KOPT-K1 (cell line): Measurements from ENCODE around the gene PDLIM1.
"Not testable (repeated sequence)": the region's sequence is repeated elsewhere in the genome, so short reads cannot be mapped to it uniquely, and the experiment has no call there.

Source experiments
- H3K27ac ChIP-seq: fragments of 200-600 bp; sonication (generic); 2 replicates; pipeline ENCODE4 v1.5.1; 2016; ENCODE audit warnings: antibody characterized with exemption, mild to moderate bottlenecking, low read depth, low read length; ENCODE audit not compliant: poor library complexity, severe bottlenecking
- H3K36me3 ChIP-seq: fragments of 200-600 bp; sonication (generic); 2 replicates; pipeline ENCODE4 v1.5.1; 2017; ENCODE audit warnings: antibody characterized with exemption, mild to moderate bottlenecking, low read length, moderate library complexity; ENCODE audit not compliant: insufficient read depth
- H3K9me3 ChIP-seq: fragments of 200-600 bp; sonication (generic); 2 replicates; pipeline ENCODE4 v1.5.1; 2017; ENCODE audit warnings: antibody characterized with exemption, low read length, mild to moderate bottlenecking; ENCODE audit not compliant: insufficient read depth, poor library complexity, severe bottlenecking

The PDLIM1 gene

DNA sequence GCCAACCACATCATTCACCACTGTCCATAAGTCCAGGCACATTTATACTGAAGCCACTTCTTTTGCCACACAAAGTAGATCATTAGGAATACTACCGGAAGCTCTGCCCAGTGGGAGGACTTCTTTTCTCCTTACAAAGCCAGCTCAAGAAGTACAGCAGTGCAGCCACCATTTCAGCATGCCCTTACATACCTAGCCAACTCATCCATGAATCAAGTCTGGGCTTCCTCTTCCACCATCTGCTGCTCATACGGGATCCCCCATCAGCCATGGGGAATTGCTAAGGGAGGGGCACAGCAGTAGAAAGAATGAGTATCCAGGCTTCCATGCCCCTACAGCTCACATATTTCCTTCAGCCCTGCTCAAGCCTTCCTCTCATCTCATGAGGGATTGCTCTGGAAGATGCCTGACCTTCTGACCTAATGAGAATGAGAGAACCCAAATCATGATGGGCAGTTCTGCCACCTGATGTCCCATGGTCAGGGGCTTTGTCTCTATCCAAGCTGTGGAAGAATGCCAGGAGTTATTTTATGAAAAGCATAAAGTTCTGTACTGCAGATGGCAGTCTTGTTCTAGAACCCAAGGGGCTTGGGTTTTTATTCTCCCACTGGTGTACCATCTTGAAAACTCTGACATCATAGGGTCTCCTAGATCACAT is 57.3 kb downstream of the PDLIM1 start:
- H3K36me3 ChIP-seq, result no peaks in the 10 kb centered on the region
- no peaks in the 10 kb centered on the region for H3K9me3 ChIP-seq
- H3K27ac ChIP-seq, result no peak overlapping the region

DNA sequence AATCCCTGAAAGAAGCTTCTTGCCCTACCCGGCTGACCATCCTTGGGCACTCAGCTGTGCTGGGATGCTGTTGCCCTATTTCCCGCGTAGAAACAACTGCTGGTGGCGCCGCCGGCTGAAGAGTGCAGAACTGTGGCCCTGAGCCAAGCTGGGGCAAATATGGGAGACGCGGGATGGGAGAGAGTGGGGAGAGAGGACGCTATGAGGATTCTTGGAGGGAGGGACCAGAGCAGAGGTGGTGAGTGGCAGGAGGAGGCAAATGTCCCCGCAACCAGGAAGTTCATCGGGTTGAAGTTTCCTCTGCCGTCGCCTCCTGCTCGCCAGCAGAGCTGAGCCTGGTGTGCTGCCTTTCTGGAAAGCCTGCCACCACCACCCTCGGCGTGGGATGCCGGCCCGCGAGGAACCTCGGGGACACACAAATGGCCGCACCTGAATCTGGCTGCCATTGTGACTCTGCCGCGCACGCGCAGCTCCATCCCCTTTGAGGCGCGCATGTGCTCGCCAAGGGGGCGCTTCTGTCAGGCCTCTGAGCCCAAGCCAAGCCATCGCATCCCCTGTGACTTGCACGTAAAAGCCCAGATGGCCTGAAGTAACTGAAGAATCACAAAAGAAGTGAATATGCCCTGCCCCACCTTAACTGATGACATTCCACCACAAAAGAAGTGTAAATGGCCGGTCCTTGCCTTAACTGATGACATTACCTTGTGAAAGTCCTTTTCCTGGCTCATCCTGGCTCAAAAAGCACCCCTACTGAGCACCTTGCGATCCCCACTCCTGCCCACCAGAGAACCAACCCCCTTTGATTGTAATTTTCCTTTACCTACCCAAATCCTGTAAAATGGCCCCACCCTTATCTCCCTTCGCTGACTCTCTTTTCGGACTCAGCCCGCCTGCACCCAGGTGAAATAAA is 59.9 kb downstream of the PDLIM1 start:
- H3K27ac ChIP-seq, H3K36me3 ChIP-seq, H3K9me3 ChIP-seq: not testable (repeated sequence)

DNA sequence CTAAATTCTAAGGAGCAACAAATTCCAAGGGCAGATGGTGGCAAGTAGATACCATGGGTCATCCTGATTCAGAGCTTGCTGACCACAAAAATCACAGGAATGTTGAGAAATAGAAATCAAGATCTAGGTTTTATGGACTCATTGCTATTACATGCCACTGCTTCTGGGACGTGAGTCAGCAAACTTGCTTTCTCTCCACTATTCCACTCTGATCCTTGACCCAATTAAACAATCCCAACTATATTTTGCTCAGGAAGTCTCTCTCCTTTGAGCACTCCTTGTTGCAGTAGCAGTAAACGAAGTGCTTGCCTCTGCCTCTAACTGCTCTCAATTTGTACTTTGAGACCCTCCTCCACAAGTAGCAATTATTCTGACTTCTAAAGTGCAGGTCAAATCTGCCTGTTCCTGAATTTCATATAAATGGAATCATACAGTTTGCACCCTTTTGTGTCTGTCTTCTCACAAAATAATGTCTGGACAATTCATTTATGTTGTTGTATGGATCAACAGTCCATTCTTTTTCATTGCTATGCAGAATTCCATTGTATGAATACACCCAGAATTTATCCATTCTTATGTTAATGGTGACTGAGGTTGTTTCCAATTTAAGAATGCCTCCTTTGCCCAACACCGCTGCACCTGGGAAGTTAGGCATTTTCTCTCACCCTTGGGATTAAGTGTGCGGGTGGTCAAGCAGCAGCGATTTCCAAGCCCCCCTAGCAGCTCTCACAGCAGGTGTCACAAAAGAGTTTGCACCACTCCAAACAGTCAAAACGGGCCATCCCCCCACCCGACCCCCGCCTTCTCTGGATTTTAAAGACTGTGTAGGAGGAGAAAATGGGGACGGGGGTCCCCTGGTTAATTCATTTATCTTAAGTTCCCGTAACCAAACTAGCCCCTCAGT is 60.8 kb downstream of the PDLIM1 start:
- Histone ChIP-seq H3K9me3 (no peaks in the 10 kb centered on the region), H3K27ac (no peak overlapping the region), H3K36me3 (no peaks in the 10 kb centered on the region)

DNA sequence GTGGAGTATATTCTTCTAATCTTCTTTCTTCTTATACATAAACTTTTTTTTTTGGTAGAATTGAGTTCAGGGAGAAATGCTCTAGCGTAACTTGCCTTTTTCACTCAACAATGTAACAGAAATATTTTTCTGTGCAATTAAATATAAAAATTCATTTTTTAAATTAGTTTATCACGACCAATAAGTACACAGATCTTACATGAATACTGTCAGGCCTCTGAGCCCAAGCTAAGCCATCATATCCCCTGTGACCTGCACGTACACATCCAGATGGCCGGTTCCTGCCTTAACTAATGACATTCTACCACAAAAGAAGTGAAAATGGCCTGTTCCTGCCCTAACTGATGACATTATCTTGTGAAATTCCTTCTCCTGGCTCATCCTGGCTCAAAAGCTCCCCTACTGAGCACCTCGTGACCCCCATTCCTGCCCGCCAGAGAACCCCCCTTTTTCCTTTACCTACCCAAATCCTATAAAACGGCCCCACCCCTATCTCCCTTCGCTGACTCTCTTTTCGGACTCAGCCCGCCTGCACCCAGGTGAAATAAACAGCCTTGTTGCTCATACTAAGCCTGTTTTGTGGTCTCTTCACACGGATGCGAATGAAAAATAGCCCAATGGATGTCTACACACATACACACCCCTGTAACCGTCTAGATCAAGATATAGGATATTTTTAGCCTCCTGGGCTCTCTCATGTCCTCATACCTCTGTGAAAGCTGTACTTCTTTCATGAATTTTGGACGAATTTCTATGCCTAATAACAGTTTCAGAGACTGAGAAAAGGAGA is 61.7 kb downstream of the PDLIM1 start:
- not testable (repeated sequence) for H3K36me3 ChIP-seq, H3K9me3 ChIP-seq, H3K27ac ChIP-seq

DNA sequence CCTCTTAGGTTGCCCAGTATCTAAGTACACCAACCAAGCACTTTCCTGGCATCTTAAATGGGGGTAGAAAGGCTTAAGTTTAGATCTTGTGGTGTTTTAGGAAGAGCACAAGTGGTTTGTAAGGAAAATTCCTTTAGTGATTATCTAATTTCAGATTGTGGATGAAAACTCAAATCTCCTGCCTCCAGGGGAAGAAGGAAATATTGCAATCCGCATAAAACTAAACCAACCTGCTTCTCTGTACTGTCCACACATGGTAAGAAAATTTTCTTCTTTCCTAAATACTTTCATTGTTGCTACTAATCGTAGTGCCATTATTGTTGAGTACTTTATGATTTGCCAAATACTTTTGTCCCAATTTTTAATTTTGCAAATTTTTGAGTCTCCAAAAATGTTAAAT is 65.7 kb downstream of the PDLIM1 start:
- Histone ChIP-seq H3K36me3 (no peaks in the 10 kb centered on the region), H3K9me3 (no peaks in the 10 kb centered on the region), H3K27ac (no peak overlapping the region)

DNA sequence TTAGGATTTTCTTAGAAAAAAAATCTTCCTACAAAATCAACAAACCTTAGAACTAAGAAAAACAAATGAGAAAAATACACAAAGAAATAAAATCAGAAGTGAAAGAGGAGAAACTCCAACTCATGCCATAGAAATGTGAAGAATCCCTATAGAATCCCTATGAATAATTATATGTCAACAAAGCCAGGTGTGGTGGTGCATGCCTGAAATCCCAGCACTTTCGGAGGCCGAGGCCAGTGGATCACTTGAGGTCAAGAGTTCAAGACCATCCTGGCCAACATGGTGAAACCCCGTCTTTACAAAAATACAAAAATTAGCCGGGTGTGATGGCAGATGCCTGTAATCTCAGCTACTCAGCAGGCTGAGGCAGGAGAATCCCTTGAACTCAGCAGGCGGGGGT is 69.7 kb downstream of the PDLIM1 start:
- no peaks in the 10 kb centered on the region for H3K36me3 ChIP-seq
- H3K9me3 ChIP-seq, result no peaks in the 10 kb centered on the region
- H3K27ac ChIP-seq, result no peak overlapping the region

DNA sequence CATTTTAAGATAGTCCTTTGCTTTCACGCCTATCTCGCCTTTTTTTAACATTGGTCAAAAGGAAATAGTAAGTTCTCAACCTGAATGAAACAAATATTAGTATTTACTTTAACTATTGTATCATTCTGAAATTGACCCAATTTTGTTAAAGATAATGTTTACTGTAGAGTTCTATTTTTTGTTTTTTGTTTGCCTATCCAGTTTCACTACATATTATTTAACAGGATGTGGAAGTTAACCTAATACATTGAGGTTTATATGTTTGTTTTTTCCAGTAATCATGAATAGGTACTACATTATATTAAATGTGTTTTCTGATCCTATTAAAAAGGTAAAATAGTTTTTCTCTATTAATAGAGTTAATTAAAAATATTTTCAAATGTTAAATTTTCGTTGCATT is 70.3 kb downstream of the PDLIM1 start:
- Histone ChIP-seq H3K27ac (no peak overlapping the region), H3K36me3 (no peaks in the 10 kb centered on the region), H3K9me3 (no peaks in the 10 kb centered on the region)

DNA sequence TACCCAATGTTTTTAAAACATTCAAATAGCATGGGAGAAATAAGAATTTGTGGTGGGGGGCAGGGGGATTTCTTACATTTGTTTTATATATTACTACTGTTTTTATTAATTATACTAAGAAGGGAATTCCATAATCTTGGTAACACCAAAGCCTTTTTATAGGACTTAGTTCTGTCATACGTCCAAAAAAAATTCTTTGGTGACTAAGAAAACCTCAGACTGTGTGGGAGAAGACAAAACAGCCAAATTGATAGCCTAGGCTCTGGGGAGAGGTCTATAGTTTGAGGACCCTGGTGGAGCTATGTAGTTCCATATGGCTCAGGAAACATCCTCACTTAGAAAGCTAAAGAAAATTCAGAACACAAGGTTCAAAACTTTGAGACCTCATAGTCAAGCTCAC is 73.3 kb downstream of the PDLIM1 start:
- H3K9me3 ChIP-seq, result no peaks in the 10 kb centered on the region
- no peak overlapping the region for H3K27ac ChIP-seq
- no peaks in the 10 kb centered on the region for H3K36me3 ChIP-seq

DNA sequence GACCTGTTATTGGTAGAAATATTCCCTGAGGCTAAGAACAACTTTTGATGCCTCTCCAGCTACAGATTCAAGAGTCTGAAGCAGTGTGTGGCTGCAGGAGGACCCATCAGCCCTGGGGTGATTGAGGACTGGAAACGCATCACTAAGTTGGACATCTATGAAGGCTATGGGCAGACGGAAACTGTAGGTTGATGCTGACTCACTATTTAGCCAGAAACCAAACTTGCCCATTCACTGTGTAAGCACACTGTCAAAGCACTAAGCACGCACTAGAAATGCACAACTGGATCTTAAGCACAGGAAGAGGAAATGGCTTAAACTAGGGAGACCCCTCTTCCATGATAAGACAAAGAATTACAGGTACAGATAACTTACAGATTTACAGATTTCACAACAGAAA is 76.0 kb downstream of the PDLIM1 start:
- H3K27ac ChIP-seq, result no peak overlapping the region
- H3K9me3 ChIP-seq, result no peaks in the 10 kb centered on the region
- no peaks in the 10 kb centered on the region for H3K36me3 ChIP-seq

DNA sequence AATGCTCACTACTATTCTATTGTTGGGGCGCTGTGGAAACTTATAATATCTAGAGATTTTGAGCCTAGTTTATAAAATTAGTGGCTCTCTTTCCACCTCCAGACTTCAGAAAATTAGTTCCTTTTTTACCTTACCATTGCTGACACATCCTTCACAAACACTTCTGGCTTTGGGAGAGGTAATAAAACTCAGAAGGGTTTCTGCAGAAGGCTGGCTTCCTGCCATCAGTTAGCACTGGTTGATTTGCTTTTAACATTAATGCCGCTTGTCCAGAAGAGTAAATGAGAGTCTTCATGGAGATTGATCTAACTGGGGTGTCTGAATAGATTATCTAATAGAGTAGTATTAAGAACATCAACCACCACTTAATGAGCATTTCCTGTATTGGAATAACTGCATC is 76.4 kb downstream of the PDLIM1 start:
- no peaks in the 10 kb centered on the region for H3K36me3 ChIP-seq
- no peaks in the 10 kb centered on the region for H3K9me3 ChIP-seq
- no peak overlapping the region for H3K27ac ChIP-seq

DNA sequence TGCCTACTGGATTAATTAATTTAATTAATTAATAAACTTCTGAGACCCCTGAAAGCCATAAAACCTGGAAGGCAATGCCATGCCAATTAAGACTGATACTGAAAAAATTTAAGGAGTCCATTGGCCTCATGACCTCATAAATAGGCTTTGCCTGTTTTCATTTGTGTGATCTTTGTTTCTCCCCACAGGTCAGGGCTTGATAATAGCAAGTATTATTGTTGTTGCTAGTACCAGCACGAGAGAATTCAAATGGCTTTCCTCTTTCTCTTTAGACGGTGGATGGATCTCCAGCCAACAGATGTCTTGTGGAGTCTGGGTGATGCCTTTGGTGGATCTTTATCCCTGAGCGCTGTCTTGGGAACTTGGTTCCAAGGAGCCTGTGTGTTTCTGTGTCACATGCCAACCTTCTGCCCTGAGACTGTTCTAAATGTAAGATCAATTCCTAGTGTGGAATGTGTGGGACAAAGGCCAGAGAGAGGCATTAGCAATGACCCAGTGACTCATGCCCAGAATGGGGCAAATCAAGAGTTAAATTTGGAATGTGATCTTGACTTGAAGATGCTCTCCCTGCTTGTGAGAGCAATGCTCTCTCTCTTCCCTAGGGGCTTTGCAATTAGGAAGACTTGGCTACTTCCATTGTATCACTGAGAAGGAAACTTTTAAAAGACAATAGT is 79.1 kb downstream of the PDLIM1 start:
- Histone ChIP-seq H3K9me3 (no peaks in the 10 kb centered on the region), H3K36me3 (no peaks in the 10 kb centered on the region), H3K27ac (no peak overlapping the region)

DNA sequence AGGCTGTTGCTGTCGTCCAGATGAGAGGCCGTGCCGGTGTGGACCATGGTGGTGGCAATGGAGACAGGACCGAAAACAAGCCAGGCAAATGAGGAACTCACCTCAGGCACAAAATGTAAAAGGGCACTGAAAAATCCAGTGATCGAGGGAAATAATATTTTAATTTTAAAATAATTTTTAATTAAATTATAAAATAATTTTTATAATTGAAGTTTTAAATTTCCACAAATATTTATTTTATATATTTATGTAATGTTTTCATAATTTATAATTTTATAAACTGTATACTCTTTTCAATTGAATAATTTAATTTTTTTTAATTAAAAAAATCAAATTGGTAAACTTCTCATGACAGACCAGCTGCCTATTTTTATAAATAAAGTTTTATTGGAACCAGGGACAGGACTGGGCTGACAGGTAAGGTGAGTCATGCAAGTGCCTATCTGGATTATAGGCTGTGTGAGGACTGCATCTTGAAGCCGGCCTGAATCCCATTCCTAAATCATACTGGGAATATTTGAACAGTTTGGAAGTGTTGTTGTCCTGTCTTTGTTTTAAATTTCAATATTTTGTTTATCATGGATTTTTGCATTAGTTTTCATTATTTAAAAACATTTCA is 81.2 kb downstream of the PDLIM1 start:
- Histone ChIP-seq H3K9me3 (no peaks in the 10 kb centered on the region), H3K36me3 (no peaks in the 10 kb centered on the region), H3K27ac (no peak overlapping the region)

DNA sequence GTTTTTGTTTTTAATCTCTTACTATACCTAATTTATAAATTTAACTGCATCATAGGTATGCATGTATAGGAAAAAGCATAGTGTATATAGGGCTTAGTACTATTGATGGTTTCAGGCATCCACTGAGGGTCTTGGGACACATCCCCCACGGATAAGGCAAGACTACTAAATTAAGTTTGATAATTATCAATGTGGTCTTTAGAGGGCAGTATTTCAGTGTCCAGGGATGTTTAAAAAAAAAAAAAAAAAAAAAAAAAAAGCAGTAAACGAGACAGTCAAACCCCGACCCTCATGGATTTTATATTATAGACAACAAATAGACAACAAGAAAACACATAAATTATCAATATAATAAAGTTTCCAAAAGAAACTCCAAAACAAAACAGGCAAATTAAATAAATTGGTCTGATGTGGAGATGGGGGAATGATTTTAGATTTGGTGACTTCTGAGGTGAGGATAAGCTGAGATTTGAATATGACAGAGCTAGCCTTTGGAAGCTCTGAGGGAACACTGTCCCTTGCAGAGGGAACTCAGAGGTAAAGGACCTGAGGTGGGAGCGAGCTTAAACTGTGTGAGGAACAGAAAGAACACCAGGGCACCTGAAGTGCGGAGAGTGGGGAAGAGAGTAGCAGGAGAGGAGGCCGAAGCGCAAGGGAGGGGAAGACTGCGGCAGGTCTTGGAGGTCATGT is 82.0 kb downstream of the PDLIM1 start:
- Histone ChIP-seq H3K36me3 (no peaks in the 10 kb centered on the region), H3K9me3 (no peaks in the 10 kb centered on the region), H3K27ac (no peak overlapping the region)
